Stomach (tissue), 9 donors: Measurements from ENCODE around the gene IPMK. TPM values are rescaled to one million over a fixed set of nuclear protein-coding genes. Genes with fewer than 3 reads are reported as not detected.

ENCODE experiments used
- DNase-seq, 2 donors: peaks; one replicate each; pipeline versions ENCODE4 v3.0.0 to v3.0.0-alpha.2; 2013 to 2019
- H3K27ac ChIP-seq, 5 donors: fragments of 200-600 bp in 4 of 5; sonication (generic) in 4 of 5; one replicate each; pipeline ENCODE4 v1.5.1; 2013 to 2019; ENCODE audit warnings: mild to moderate bottlenecking in 1 of 5, moderate library complexity in 1 of 5
- H3K27me3 ChIP-seq, 3 donors: fragments of 200-600 bp; sonication (generic); one replicate each; pipeline ENCODE4 v1.5.1; 2017 to 2019; ENCODE audit warnings: mixed run types in 1 of 3
- H3K36me3 ChIP-seq, 4 donors: fragments of 200-600 bp; sonication (generic); 1 replicate in 3 of 4; 2 replicates in 1 of 4; pipeline ENCODE4 v1.5.1; 2016 to 2019
- H3K4me1 ChIP-seq, 4 donors: fragments of 200-600 bp; sonication (generic); one replicate each; pipeline ENCODE4 v1.5.1; 2016 to 2019
- H3K4me3 ChIP-seq, 4 donors: fragments of 200-600 bp; sonication (generic) in 3 of 4; one replicate each; pipeline ENCODE4 v1.5.1; 2016 to 2019; ENCODE audit warnings: mild to moderate bottlenecking in 1 of 4
- H3K9me3 ChIP-seq, 4 donors: fragments of 200-600 bp; sonication (generic); one replicate each; pipeline ENCODE4 v1.5.1; 2016 to 2019
- EP300 ChIP-seq: sonication (generic); formaldehyde crosslinking; IDR thresholded peaks from one replicate; pipeline ENCODE4 v1.6.1; 2017; ENCODE audit warnings: antibody characterized with exemption
- POLR2A ChIP-seq, 4 donors: fragments of 450-650 bp; IDR thresholded peaks; one replicate each; pipeline ENCODE4 v1.6.1; 2016; ENCODE audit warnings: antibody characterized with exemption in 4 of 4, control low read depth in 2 of 4, mild to moderate bottlenecking in 1 of 4, moderate library complexity in 1 of 4
- POLR2AphosphoS5 ChIP-seq, 3 donors: sonication (generic); formaldehyde crosslinking; IDR thresholded peaks; one replicate each; pipeline ENCODE4 v1.6.1; 2016; ENCODE audit warnings: antibody characterized with exemption in 3 of 3
- WGBS, 5 donors: extraction: QIAGEN DNeasy Blood & Tissue Kit in 3 of 5; methylation state at CpG; one replicate each; pipeline versions ENCODE4 v1.1.5 to v1.1.7; 2013 to 2018; 5-methylcytosine and 5-hydroxymethylcytosine counted together
- intact Hi-C: fragments of 100-400 bp; cut with DNase I; formaldehyde crosslinking; loops from one replicate; pipeline ENCODE4 v1.15.1; 2023; ENCODE audit warnings: low total_unique reads
- polyA plus RNA-seq, 3 donors: library from polyadenylated mRNA; stranded (reverse); fragments of 200-250 nt; gene quantifications; one replicate each; pipeline ENCODE4 v1.2.3, GENCODE V29; 2013
- total RNA-seq, 5 donors: library from RNA; depleted of rRNA; stranded (reverse); fragments of >200 nt; gene quantifications; one replicate each; pipeline versions ENCODE4 v1.1.0 to v1.2.3, GENCODE V29; 2014 to 2016
- TF ChIP-seq, protein P1 (sequence below), 7 experiments: fragments of 450-650 bp in 4 of 7; fragments of 200-600 bp in 3 of 7; sonication (generic) in 3 of 7; IDR thresholded peaks; one replicate each; pipeline ENCODE4 v1.5.1; 2016 to 2019; ENCODE audit warnings: antibody characterized with exemption in 7 of 7, control low read depth in 2 of 7, mild to moderate bottlenecking in 1 of 7
- donor health status: healthy with polysubstance abuse.
- donor health status: Bipolar disorder and iron deficiency.
- donor health status: healthy.

The IPMK gene
- total and polyA plus RNA-seq, 8 donors: 1.8 to 15.6 (median 4.1) TPM; not detected in 1

DNA sequence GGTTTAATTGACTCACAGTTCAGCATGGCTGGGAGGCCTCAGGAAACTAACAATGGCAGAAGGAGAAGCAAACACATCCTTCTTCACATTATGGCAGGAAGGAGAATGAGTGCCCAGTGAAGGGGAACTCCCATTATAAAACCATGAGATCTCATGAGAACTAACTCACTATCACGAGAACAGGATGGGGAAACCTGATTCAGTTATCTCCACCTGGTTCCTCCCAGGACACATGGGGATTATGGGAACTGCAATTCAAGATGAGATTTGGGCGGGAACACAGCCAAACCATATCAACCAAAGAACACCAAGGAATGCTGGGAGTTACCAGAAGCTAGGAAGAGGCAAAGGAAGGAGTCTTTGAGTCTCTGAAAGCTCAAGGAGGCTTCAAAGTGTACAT is 94.3 kb downstream of the IPMK start:
- 44 to 71% (median 46%) methylated on average over 2 of the region's 2 CpGs for WGBS, 5 donors
- peaks cover 0 to 3% (median under 1%) of the 10 kb centered on the region in 4 donors for H3K4me1 ChIP-seq
- no peaks in the 10 kb centered on the region for H3K36me3 ChIP-seq
- intact Hi-C loops: no loop called here
- no peak for TF ChIP-seq POLR2AphosphoS5 (IDR thresholded peaks at IDR 0.05)
- no peak for TF ChIP-seq EP300
- TF ChIP-seq, protein P1, sequence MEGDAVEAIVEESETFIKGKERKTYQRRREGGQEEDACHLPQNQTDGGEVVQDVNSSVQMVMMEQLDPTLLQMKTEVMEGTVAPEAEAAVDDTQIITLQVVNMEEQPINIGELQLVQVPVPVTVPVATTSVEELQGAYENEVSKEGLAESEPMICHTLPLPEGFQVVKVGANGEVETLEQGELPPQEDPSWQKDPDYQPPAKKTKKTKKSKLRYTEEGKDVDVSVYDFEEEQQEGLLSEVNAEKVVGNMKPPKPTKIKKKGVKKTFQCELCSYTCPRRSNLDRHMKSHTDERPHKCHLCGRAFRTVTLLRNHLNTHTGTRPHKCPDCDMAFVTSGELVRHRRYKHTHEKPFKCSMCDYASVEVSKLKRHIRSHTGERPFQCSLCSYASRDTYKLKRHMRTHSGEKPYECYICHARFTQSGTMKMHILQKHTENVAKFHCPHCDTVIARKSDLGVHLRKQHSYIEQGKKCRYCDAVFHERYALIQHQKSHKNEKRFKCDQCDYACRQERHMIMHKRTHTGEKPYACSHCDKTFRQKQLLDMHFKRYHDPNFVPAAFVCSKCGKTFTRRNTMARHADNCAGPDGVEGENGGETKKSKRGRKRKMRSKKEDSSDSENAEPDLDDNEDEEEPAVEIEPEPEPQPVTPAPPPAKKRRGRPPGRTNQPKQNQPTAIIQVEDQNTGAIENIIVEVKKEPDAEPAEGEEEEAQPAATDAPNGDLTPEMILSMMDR (IDR thresholded peaks at IDR 0.05): no peak
- no peak for TF ChIP-seq POLR2A (IDR thresholded peaks at IDR 0.05)
- H3K4me3 ChIP-seq: no peak overlapping the region
- H3K9me3 ChIP-seq: no peaks in the 10 kb centered on the region
- no peak overlapping the region for H3K27ac ChIP-seq
- no peak for DNase-seq
- no peaks in the 10 kb centered on the region for H3K27me3 ChIP-seq

DNA sequence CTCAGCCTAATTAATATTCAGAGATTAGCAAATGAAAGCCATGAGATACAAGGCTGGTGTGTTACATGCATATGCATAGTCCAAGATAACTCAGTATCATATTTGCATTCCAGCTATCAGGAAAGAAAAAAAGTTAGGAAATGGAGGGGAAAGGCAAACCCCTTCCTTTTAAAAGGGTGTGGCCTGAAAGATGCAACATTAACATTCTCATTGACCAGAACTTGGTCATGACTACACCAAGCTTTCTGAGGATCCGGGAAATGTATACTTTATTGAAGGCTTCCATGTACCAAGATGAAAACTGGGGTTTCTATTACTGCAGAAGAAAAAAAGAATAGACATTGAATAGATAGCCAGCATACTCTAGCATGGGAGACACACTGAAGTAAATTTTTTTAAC is 96.5 kb downstream of the IPMK start:
- H3K36me3 ChIP-seq: no peaks in the 10 kb centered on the region
- intact Hi-C loops: no loop called here
- H3K27me3 ChIP-seq: no peaks in the 10 kb centered on the region
- no peaks in the 10 kb centered on the region for H3K4me1 ChIP-seq
- H3K27ac ChIP-seq: no peak overlapping the region
- no peaks in the 10 kb centered on the region for H3K9me3 ChIP-seq
- no peak overlapping the region for H3K4me3 ChIP-seq
- WGBS, 5 donors: 77 to 87% (median 83%) methylated on average over 1 of the region's 1 CpG
- DNase-seq: no peak
- TF ChIP-seq POLR2AphosphoS5 (IDR thresholded peaks at IDR 0.05) (no peak), EP300 (no peak), POLR2A (IDR thresholded peaks at IDR 0.05) (no peak)
- TF ChIP-seq, protein P1 (IDR thresholded peaks at IDR 0.05): no peak

- 80 to 91% (median 85%) methylated on average over 4 of the region's 4 CpGs for WGBS, 5 donors
- intact Hi-C loops: no loop called here
- no peaks in the 10 kb centered on the region for H3K27me3 ChIP-seq
These were observed 103.2 kb downstream of the IPMK start for GRCh38 chr10:58164517-58164916.

GRCh38 chr10:58158806-58159205 is 108.9 kb downstream of the IPMK start:
- Histone ChIP-seq H3K9me3 (no peaks in the 10 kb centered on the region), H3K36me3 (no peaks in the 10 kb centered on the region), H3K4me1 (no peaks in the 10 kb centered on the region), H3K4me3 (no peak overlapping the region), H3K27me3 (peaks cover 0 to 7% (median 0%) of the 10 kb centered on the region in 3 donors), H3K27ac (no peak overlapping the region)
- TF ChIP-seq, protein P1 (IDR thresholded peaks at IDR 0.05): no peak
- TF ChIP-seq EP300 (no peak), POLR2AphosphoS5 (IDR thresholded peaks at IDR 0.05) (no peak), POLR2A (IDR thresholded peaks at IDR 0.05) (no peak)
- intact Hi-C loops: no loop called here
- 71 to 77% (median 72%) methylated on average over 4 of the region's 4 CpGs for WGBS, 5 donors
- no peak for DNase-seq

More at GRCh38 chr10:58164517-58164916, 103.2 kb downstream of the IPMK start:
- DNase-seq: no peak
- no peaks in the 10 kb centered on the region for H3K4me1 ChIP-seq
- no peak for TF ChIP-seq POLR2A (IDR thresholded peaks at IDR 0.05)
- TF ChIP-seq, protein P1 (IDR thresholded peaks at IDR 0.05): no peak
- TF ChIP-seq EP300: no peak
- TF ChIP-seq POLR2AphosphoS5 (IDR thresholded peaks at IDR 0.05): no peak
- no peak overlapping the region for H3K4me3 ChIP-seq
- no peaks in the 10 kb centered on the region for H3K9me3 ChIP-seq
- H3K27ac ChIP-seq: no peak overlapping the region
- H3K36me3 ChIP-seq: no peaks in the 10 kb centered on the region
